ENCODE data around the gene UBXN1. TPM values are rescaled to one million over a fixed set of nuclear protein-coding genes. Genes with fewer than 3 reads are reported as not detected.
"Not testable (repeated sequence)": the region's sequence is repeated elsewhere in the genome, so short reads cannot be mapped to it uniquely, and the experiment has no call there.

UBXN1 gene
- total RNA-seq, 1 donor from 2014 or later = 90.5 TPM

DNA sequence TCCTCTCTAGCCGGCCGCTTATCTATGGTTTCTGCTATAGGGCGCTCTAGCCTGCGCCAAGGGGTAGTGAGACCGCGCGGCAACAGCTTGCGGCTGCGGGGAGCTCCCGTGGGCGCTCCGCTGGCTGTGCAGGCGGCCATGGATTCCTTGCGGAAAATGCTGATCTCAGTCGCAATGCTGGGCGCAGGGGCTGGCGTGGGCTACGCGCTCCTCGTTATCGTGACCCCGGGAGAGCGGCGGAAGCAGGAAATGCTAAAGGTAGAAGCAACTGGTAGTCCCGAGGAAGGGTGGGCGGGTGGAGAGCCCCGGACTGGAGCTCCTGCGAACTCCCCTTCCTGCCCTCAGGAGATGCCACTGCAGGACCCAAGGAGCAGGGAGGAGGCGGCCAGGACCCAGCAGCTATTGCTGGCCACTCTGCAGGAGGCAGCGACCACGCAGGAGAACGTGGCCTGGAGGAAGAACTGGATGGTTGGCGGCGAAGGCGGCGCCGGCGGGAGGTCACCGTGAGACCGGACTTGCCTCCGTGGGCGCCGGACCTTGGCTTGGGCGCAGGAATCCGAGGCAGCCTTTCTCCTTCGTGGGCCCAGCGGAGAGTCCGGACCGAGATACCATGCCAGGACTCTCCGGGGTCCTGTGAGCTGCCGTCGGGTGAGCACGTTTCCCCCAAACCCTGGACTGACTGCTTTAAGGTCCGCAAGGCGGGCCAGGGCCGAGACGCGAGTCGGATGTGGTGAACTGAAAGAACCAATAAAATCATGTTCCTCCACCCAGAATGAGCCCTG, 7.1 kb downstream of the UBXN1 start, which contains the start of the genes LBHD1 and UQCC3:
LBHD1 (minus strand) TSS at position 660 of the 782 bp plus-strand sequence. CDS start 2,236 bp downstream, outside the sequence.
UQCC3 (plus strand) TSS at position 66 of the 782 bp plus-strand sequence; CDS start at position 139, 73 bp downstream.
- DNase-seq (ENCODE audit: low spot score) = peak; percentile 86

DNA sequence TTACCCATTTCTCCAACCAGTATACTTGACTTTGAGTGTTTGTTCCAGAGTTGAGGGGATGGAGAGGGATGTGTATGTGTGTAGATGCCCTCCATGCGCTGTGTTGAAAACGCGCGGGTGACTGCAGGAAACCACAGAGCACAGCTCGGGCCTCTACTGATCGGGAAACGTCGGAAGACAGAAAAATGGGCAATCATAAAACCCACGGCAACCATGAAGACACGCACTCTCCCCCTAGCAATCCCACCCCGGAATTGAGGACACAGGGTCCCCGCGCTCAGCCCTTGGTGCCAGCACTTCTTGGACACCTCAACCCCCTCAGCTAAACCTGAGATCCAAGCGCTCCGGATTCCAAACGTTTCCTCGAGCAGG, 7.7 kb downstream of the UBXN1 start:
- no peak for DNase-seq (ENCODE audit: low spot score)

DNA sequence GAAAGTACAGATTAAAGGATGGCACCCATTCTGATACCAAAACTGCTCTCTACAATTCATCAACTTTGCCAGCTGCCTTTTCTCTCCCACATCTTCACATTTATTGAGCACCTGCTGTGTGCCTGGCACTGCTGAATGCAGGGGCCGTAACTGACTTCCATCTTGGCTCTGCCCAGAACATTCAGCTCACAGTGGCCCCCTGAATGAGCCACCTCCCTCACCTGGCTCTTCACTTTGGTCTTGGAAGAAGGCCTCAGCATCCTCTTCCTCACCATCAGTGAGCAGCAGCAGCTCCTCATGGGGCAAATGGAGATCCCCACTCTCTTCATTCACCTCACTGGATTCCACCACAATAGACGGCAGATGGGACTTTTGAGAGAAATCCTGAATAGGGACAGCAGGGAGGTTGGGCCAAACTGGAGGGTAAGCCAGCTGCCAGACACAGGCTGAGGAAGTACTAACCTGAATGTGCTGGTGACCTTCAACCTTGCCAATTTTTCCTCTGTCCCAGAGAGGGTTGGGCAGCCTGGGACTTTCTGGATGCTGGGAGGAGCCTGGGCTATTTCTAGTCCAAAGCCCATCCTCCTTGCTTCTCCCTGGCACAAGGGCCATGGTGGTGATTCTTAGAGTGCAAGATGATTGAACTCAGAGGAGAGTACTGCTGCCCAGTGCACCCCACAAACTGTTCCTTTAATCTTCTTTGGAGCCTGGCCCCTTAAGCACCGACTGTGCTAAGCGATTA, 9.3 kb downstream of the UBXN1 start:
- no peak for DNase-seq (ENCODE audit: low spot score)

DNA sequence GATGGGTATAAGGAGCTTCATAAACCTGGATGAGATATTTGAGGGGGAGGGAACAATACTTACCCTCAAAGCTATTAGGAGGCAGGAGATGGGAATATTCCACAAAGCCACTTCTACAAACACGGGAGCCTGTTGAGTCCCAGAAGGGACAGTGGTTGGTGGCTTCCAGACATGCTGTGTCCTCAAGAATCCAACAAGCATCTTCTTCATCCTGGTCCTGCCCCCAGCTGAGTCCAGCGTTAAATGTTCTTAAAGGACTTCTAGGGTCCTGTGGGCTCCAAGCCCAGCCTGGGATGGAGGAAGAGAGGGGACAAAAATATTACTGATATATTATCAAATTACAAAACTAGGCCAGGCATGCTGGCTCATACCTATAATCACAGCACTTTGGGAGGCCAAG, 11.4 kb downstream of the UBXN1 start:
- no peak for DNase-seq (ENCODE audit: low spot score)

DNA sequence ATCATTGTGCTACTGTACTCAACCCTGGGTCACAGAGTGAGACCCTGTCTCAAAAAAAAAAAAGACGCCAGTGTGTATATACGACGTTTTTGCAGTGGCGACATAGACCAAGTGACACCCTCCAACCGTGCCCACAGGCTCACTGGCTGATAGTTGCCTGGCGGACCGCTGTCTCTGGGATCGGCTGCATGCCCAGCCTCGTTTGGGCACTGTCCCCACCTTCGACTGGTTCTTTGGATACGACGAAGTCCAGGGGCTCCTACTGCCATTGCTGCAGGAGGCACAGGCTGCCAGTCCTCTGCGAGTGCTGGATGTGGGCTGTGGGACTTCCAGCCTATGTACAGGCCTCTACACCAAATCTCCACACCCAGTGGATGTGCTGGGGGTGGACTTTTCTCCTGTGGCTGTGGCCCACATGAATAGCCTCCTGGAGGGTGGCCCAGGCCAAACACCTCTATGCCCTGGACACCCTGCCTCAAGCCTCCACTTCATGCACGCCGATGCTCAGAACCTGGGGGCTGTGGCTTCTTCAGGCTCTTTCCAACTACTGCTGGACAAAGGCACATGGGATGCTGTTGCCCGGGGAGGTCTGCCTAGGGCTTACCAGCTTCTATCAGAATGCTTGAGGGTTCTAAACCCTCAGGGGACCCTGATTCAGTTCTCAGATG, 12.5 kb downstream of the UBXN1 start:
- DNase-seq (ENCODE audit: low spot score) = no peak

DNA sequence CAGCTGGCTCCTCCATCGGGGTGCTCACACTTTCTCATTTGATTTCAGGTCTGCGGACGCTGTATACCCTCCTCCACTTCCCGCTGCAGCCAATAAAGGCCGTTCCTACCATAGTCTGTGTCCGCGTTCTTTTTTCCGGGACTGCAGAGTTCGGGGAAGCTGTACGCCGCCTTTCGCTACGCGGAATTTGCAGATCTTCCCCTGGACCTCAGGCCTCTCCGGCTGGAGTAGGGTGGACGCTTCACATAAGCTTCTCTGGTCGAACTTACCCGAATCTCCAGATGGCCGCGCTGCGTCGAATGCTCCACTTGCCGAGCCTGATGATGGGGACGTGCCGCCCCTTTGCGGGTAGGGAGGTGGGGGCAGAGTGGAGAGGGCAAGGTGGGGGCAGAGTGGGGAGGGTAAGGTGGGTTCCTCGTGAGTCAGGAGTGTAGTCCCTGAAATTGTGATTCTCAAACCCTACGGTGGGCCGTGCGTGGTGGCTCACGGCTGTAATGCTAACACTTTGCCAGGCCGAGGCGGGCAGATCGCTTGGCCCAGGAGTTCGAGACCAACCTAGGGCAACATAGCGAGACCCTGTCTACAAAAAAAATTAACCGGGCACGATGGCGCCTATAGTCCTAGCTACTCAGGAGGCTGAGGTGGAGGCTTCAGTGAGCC, 13.1 kb downstream of the UBXN1 start:
- DNase-seq (ENCODE audit: low spot score) = peak; percentile 67

DNA sequence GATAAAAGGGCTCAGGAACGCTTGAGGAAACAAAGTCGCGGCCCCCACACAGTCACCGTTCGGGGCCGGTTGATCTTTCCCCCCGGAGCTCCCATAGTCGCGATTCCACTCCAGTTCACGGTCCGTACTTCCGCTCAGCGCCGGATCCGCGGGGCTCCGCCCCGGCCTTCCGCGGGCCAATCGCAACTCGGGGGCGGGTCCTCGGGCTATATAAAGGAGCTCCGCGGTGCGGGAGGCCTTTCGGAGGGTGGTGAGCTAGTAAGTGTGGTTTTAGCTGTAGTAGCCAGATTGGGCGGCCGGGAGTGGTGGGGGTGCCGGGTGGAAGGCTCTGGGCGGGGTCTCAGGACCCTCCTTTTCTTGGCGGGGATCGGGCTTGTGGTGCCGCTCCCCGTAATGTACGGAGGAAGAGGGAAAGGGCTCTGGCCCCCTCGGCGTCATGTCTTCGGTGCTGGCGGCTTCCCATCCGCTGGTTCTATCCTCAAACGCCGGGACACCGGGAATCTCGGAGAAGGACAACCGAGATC, 13.7 kb downstream of the UBXN1 start, which contains the start of the genes C11orf98 and CSKMT:
C11orf98 (minus strand) TSS at position 136 of the 524 bp plus-strand sequence; CDS start at position 95, 41 bp downstream.
CSKMT (plus strand) TSS at position 238 of the 524 bp plus-strand sequence. CDS start 568 bp downstream, outside the sequence.
- peak; percentile 98 for DNase-seq (ENCODE audit: low spot score)

DNA sequence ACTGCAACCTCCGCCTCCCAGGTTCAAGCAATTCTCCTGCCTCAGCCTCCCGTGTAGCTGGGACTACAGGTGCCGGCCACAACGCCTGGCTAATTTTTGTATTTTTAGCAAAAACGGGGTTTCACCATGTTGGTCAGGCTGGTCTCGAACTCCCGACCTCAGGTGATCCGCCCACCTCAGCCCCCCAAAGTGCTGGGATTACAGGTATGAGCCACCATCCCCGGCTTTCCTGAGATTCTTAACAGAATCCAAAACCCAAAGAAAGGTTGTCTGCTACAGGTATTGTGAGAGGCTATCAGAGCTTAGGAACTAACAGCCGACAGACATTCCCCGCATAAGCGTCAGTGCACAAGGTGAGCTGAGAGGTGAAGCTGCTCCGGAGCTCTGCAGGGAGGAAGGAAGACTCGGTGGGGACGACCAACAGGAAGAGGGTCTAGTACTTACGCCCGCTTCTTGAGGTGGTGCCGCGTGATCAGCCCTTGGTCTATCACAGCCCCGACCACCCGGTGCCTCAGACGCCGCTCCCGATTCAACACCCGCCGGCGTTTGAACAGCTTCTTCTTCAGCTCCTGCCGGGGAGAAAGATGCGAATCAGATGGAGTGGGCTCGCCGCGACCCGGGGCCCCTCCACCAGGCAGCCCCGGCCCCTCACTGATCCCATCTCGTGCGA, 14.3 kb downstream of the UBXN1 start:
- DNase-seq (ENCODE audit: low spot score) = no peak

DNA sequence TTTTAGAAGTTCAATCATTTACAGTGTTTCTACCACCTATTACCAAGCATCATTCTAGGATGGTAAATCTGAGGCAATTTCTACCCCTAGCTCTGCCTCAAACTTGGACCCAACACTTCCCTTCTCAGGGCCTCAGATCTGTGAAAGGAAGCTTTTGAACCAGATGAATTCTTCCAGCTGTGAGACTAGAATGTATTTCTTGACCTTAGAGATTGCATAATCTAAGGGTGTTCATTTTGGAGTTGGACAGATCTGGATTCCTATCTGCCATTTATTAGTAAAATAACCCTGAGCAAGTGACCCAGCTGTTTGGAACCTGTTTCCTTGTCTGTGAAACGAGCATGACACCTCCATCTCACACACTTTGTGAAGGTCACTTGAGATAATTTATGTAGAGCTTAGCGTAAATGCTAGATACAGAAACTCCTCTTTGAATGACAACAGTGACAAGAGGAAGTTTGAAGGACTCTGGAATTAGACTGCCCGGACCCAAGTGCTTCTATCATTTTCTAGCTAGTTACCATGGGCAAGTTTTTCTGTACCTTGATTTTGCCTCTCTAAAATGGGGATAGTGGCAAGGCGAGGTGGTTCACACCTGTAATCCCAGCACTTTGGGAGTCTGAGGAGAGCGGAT, 22.0 kb downstream of the UBXN1 start:
- no peak for DNase-seq (ENCODE audit: low spot score)

DNA sequence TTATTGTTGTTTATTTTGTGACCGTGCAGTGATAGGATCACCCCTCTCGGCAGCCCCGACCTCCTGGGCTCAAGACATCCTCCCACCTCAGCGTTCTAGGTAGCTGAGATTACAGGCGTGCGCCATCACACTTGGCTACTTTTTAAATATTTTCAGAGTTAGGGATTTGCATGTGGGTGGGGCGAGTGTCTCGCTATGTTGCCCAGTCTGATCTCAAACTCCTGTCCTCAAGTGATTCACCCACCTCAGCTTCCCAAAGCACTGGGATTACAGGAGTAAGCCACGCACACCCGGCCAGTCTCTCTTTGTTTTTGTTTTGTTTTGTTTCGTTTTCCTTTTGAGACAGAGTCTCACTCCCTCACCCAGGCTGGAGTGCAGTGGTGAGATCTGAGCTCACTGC, 24.6 kb downstream of the UBXN1 start:
- no peak for DNase-seq (ENCODE audit: low spot score)

DNA sequence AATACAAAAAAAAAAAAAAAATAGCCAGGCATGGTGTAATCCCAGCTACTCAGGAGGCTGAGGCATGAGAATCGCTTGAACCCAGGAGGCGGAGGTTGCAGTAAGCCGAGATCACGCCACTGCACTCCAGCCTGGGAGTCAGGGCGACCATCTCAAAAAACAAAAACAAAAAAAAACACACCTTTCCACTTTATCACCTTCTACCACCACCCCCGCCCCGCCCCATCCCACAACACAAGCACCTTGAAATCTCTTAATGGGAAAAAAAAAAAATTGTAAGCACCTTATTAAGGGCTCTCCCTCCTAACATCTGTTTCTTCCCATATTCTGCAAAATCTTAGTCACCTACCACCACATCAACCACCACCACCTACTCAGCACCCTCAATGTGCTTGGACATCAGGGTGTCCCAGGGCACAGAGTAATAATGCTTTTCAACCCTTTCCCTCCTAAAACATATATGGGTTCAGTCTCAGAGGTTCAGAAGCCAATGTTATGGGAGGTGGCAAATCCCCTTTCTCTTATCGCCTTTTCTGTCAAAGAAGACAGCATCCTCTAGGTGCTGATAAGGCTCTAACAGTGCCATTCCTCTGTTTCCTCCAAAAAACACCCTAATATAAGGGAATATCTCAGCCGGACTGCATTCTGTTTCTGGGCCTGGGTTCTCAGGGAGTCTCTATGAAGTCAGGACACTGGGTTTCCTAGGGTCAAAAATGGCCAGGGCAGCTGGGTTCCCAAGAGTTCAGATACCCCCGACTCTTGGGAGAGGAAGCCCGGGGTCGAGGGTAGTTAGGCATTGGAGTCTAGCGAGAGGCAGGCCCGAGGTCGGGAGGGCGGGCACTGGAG, 26.5 kb downstream of the UBXN1 start:
- DNase-seq (ENCODE audit: low spot score) = no peak

DNA sequence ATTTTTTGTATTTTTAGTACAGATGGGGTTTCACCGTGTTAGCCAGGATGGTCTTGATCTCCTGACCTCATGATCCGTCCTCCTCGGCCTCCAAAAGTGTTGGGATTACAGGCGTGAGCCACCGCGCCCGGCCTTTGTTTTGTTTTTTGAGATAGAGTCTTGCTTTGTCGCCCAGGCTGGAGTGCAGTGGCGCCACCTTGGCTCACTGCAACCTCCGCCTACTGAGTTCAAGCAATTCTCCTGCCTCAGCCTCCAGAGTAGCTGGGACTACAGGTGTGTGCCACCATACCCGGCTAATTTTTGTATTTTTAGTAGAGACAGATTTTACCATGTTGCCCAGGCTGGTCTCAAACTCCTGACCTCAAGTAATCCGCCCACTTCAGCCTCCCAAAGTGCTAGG, 28.6 kb downstream of the UBXN1 start:
- DNase-seq (ENCODE audit: low spot score) = not testable (repeated sequence)

DNA sequence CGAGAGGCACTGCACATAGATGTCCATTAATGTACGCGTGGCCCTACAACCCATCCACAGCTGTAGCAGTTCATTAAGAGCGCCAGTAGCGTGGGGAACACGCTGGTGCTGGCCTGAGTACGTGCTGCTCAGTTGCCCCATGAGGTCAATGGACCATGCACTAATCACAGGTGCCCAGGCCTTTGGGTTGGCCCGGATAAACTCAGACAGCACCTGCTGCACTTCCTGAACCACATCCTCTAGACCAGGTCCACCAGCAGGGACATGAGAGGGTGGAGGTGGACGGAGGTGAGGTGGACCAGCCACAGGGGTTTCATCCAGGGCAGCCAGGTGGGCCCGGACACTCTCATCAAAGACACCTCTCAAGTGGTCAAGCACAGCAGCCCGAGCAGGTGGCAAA, 29.4 kb downstream of the UBXN1 start:
- DNase-seq (ENCODE audit: low spot score) = no peak

DNA sequence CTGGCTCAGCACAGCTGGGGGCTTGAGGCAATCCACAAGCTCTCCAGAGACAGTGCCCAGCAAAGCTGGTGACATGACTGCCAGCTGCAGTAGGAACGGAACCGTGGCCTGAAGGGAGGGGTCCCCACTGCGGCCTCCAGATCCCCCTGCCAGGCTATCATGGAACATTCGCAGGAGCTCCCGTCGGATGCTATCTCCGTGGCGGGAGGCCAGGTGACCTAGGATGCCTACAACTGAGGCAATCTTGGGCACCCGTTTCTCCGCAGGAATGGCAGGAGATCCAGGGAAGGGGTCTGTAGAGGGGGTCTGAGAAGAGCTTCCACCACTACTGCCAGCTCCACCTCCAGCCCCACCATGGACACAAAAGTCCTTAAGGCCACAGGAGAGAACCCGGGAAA, 29.9 kb downstream of the UBXN1 start:
- no peak for DNase-seq (ENCODE audit: low spot score)

DNA sequence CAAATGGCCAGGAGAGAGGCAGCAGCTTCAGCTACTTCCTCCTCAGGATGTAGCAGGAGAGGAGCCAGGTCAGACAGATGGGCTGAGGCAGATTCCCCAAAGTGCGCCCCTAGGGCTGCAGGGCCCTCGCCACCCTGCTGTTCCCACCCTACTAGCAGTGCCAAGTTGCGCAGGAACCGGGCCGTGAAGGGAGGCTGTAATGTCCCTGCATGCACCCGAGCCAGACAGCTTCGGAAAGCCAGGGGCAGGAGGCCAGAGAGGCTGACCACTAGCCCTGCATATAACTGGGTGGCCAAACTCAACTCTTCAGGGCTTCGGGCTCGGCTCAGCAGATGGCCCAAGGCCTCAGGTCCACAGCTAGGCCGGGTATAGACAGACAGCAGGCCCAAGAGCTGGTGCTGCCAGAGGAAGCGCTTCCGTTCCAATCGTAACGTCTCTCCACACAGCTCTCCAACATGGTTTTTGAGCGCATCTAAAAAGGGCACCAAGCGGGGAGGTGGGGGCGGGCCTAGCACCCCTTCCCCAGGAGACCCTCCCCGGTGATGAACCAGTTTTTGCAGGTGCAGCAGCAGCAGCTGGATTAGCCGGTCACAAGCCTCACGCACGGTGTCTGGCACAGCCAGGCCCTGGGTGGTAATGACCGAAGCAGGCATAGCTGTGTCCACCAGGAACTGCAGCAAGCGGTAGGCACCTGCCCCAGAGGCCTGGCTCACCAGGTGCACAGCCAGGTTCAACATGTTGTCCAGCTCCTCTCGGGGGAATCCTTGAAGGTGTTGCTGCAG, 30.5 kb downstream of the UBXN1 start:
- no peak for DNase-seq (ENCODE audit: low spot score)

DNA sequence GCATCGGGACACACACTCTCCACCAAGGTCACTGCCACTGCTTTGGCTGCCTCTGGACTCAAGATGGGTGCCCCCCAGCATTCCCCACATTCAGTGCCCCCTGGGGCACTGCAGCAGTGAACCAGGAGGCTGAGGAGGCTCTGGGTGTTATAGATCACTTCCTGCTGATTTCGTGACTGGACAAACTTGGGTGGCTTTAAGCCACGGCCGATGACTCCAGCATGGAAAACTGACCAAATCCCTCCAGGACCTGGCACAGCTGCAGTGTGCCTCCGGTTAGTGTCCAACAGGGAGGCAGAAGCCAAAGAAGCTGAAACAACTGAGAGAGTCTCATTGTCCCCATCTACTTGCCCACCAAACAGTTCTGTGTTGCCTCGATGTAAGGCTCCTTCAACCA, 31.3 kb downstream of the UBXN1 start:
- no peak for DNase-seq (ENCODE audit: low spot score)

DNA sequence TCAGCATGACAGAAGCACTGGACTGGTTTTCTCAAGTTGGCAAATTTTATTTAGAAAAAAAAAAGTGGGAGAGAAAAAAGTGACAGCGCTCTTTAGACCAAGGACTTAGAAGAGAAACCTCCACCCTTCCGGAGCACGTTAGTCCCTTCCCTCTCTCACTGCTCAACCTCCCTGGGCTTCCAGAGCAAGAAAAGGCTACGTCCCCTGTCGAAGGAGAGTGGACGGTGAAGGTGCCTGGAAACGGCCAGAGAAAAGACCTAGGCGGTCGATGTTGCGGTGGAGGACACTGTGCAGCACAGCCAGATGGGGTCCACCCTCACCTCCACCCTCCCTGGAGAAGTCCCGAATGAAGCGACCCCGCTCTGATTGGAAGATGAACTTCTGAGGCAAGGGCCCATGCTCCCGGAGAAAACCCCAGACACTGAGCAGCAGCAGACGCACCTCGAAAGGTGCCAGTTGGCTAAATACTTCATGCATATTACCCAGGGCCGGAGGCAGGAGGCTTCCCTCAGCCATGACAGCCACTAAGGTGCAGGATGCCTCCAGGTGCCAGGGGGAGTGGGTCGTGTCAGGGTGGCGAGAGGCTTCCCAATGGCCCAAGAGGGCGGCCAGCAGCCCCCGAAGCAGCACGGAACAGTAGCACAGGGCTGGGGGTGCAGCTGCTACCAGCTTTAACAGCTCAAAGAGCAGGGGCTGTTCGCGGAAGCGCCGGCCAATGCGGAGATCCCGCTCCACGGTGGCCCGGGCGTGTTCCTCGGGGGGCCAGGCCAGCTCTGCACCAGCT, 31.9 kb downstream of the UBXN1 start:
- DNase-seq (ENCODE audit: low spot score) = peak; percentile 52
